Body of pancreas (tissue), 4 donors: Measurements from ENCODE around the gene RPS6KA2.

Source experiments
- POLR2A ChIP-seq, 3 donors: fragments of 450-650 bp; IDR thresholded peaks; one replicate each; pipeline ENCODE4 v1.6.1; 2016; ENCODE audit warnings: antibody characterized with exemption in 3 of 3, mild to moderate bottlenecking in 2 of 3
- TF ChIP-seq, protein P1 (sequence below), 7 experiments: fragments of 450-650 bp in 4 of 7; fragments of 200-600 bp in 3 of 7; sonication (generic) in 3 of 7; IDR thresholded peaks; one replicate each; pipeline ENCODE4 v1.5.1; 2016 to 2019; ENCODE audit warnings: antibody characterized with exemption in 7 of 7

DNA sequence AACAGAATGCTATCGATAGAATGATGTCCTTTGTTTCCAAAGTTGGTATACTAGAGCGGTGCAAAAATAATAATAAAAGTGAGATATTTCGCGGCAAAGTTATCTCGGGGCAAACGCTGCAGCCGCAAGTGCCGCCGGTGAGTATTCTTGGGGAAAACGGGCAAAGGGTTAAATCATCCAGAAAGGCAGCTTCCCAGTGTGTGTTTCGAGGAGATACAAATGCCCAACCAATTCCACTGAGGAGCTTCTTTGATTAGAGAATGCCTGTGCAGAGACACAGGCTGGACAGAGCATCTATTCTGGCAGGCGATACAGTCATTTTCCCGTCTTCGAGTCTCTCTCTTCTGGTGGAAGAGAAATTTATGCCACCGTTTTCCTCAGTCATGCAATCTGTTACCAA is 186.3 kb downstream of the RPS6KA2 start:
- TF ChIP-seq, protein P1, sequence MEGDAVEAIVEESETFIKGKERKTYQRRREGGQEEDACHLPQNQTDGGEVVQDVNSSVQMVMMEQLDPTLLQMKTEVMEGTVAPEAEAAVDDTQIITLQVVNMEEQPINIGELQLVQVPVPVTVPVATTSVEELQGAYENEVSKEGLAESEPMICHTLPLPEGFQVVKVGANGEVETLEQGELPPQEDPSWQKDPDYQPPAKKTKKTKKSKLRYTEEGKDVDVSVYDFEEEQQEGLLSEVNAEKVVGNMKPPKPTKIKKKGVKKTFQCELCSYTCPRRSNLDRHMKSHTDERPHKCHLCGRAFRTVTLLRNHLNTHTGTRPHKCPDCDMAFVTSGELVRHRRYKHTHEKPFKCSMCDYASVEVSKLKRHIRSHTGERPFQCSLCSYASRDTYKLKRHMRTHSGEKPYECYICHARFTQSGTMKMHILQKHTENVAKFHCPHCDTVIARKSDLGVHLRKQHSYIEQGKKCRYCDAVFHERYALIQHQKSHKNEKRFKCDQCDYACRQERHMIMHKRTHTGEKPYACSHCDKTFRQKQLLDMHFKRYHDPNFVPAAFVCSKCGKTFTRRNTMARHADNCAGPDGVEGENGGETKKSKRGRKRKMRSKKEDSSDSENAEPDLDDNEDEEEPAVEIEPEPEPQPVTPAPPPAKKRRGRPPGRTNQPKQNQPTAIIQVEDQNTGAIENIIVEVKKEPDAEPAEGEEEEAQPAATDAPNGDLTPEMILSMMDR (IDR thresholded peaks at IDR 0.05) = no peak
- no peak for TF ChIP-seq POLR2A (IDR thresholded peaks at IDR 0.05)
